Stimulated activated CD4-positive, alpha-beta T cell treated with anti-CD3 and anti-CD28 coated beads, Interleukin-1b, Interleukin-23, amount 100 ng/mL, for 4 hours (primary cell): ENCODE data around the gene PIP5K1A.

ENCODE experiments used
- DNase-seq, 2 donors: peaks; one replicate each; pipeline ENCODE4 v3.0.0-alpha.2; 2020; ENCODE audit warnings: low read depth in 2 of 2

PIP5K1A gene

GRCh38 chr1:151289080-151289935, 91.0 kb downstream of the PIP5K1A start:
- no peak for DNase-seq

- DNase-seq, result no peak
Observed at GRCh38 chr1:151289991-151290708, 91.8 kb downstream of the PIP5K1A start.

- DNase-seq, result no peak
Observed at GRCh38 chr1:151290709-151291303, 92.5 kb downstream of the PIP5K1A start.

DNA sequence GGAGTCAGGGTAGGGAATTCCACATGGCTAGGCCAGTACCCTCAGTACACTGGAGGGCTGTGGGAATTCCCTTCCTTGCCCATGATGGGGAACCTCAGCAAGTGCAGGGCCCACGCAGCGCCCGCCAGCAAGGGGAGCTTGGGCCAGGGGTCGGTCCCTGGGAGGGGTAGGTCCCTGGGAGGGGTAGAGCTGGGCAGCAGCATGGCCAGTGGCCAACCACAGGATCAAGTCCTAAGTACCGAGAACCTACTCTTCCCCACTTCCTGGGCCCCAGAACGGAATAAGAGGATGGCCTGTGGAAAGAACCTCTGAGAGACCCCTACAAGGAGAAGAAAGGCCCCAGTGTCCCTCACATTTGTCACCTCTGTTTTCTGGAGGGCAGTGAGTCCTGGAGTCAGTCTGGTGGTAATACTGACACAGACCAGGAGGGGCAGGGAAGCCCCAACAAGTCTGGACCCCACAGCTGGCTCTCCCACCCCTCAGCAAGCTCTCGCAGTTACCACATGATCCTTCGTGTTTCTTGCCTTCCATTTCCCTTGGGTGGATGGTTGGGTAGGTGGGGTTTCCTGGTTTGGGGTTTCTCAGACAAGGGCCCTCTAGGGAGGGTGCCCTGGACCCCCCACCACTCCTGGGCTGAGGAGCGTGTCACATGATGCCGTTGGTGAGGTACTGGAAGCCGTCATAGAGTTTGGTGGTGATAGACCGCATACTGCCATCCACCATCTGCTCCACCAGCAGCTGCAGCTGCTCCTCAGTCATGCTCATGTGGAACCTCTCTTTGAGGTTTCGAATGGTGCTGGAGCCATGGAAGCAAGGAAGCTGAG, 94.1 kb downstream of the PIP5K1A start:
- DNase-seq, result no peak

DNA sequence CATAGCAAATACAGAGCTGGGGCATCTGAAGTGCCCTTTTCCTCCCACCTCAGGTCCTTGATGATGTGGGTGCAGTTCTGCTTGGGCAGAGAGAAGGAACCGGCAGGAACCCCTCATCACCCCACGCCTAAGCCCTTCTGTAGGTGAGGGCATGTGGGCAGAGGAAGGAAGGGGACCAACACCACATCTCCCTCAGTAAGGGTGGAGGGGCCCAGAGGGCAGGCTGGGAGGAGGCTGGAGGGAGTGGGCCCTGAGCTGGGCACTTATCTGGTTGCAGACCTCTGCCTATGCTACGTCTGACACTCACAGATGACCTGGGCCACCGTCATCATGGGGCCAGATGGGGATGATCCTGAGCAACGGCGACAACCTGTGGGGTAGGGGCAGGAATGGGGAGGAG, 94.7 kb downstream of the PIP5K1A start:
- DNase-seq, result no peak

- no peak for DNase-seq
Observed at GRCh38 chr1:151294742-151295462, 96.5 kb downstream of the PIP5K1A start.
